Esophagus muscularis mucosa (tissue), 4 donors: Measurements from ENCODE around the gene GID4. TPM values are rescaled to one million over a fixed set of nuclear protein-coding genes. Genes with fewer than 3 reads are reported as not detected.

ENCODE experiments used
- DNase-seq: peaks from one replicate; pipeline ENCODE4 v3.0.0-alpha.2; 2017; ENCODE audit errors: extremely low spot score
- H3K27ac ChIP-seq, 4 donors: fragments of 200-600 bp; sonication (generic); replicated peaks in 1 of 4; 1 replicate in 3 of 4; 2 replicates in 1 of 4; pipeline ENCODE4 v1.5.1; 2016 to 2019; ENCODE audit warnings: mild to moderate bottlenecking in 1 of 4
- H3K27me3 ChIP-seq, 4 donors: fragments of 200-600 bp; sonication (generic); one replicate each; pipeline versions ENCODE4 v1.5.1 to v1.6.0; 2016 to 2019
- H3K36me3 ChIP-seq, 4 donors: fragments of 200-600 bp; sonication (generic); one replicate each; pipeline ENCODE4 v1.5.1; 2016 to 2019
- H3K4me1 ChIP-seq, 4 donors: fragments of 200-600 bp; sonication (generic); one replicate each; pipeline ENCODE4 v1.5.1; 2016 to 2019
- H3K4me3 ChIP-seq, 4 donors: fragments of 200-600 bp; sonication (generic); 1 replicate in 2 of 4; 2 replicates in 2 of 4; pipeline ENCODE4 v1.5.1; 2016 to 2019; ENCODE audit warnings: mild to moderate bottlenecking in 4 of 4, moderate library complexity in 1 of 4
- H3K9me3 ChIP-seq, 4 donors: fragments of 200-600 bp; sonication (generic); 1 replicate in 3 of 4; 2 replicates in 1 of 4; pipeline ENCODE4 v1.5.1; 2016 to 2019
- EP300 ChIP-seq: sonication (generic); formaldehyde crosslinking; IDR thresholded peaks from one replicate; pipeline ENCODE4 v1.6.1; 2017; ENCODE audit warnings: antibody characterized with exemption
- POLR2A ChIP-seq: fragments of 450-650 bp; IDR thresholded peaks from one replicate; pipeline ENCODE4 v1.6.1; 2017; ENCODE audit warnings: antibody characterized with exemption, moderate library complexity, mild to moderate bottlenecking, low read depth
- POLR2AphosphoS5 ChIP-seq, 2 donors: sonication (generic); formaldehyde crosslinking; IDR thresholded peaks; one replicate each; pipeline ENCODE4 v1.6.1; 2017; ENCODE audit warnings: antibody characterized with exemption in 2 of 2
- WGBS: methylation state at CpG from one replicate; pipeline ENCODE4 v1.1.5; 2018; 5-methylcytosine and 5-hydroxymethylcytosine counted together
- intact Hi-C: fragments of 100-400 bp; cut with DNase I; formaldehyde crosslinking; loops from one replicate; pipeline ENCODE4 v1.15.1; 2023
- total RNA-seq, 4 donors: library from RNA; depleted of rRNA; stranded (reverse); fragments of >200 nt; gene quantifications; one replicate each; pipeline versions ENCODE4 v1.1.0 to v1.2.1, GENCODE V29; 2016
- TF ChIP-seq, protein P1 (sequence below), 3 experiments: fragments of 200-600 bp in 2 of 3; fragments of 450-650 bp in 1 of 3; sonication (generic) in 2 of 3; IDR thresholded peaks; one replicate each; pipeline ENCODE4 v1.5.1; 2017 to 2019; ENCODE audit warnings: antibody characterized with exemption in 3 of 3, mild to moderate bottlenecking in 2 of 3, moderate library complexity in 1 of 3

Gene GID4
- total RNA-seq, 4 donors from 2014 or later: 33.1 to 39.8 (median 34.4) TPM

DNA sequence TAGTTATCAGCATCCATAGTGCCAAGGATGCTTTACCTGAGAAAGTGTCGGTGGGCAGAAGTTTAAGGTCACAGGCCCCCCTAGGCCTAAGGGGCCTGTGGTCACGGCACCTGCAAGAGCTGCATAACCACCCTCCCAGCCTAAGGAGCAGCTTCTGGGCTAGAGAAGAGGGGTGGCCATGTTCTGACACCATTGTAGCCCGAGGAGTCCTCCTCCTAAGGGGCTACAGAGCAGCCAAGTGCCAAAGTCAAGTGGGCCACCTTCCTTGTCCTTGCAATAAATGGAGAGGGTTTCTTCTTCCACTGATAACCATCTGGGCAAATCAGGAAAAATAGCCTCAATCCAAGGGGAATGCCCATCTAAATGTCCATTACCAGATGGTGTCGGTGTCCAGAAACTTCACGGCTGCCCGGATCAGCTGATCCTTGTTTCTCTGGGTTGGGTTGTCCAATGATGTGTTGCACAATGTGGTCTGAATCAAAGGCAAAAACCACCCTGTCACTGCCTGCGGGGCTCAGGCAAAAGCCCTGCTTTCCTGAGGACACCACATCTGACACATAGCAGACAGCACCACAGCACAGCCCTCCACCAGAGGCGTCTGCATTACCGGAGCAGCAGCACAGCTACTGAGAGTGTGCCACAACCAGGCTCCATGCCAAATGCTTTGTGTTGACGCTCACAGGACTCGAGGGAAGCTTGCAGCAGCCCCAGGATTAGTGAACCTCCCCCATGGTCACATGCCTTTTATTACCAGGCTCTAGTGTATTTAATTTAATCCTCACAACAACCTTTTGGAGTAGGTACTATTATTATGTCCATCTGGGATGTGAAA lies 13.0 kb upstream of the GID4 start:
- no peaks in the 10 kb centered on the region for H3K27me3 ChIP-seq
- H3K9me3 ChIP-seq: no peaks in the 10 kb centered on the region
- no peak overlapping the region for H3K4me3 ChIP-seq
- peaks cover 0 to 7% (median 0%) of the 10 kb centered on the region in 4 donors for H3K4me1 ChIP-seq
- 52% methylated on average over 5 of the region's 11 CpGs for WGBS
- no peak for DNase-seq
- no peak overlapping the region for H3K27ac ChIP-seq
- TF ChIP-seq, protein P1, sequence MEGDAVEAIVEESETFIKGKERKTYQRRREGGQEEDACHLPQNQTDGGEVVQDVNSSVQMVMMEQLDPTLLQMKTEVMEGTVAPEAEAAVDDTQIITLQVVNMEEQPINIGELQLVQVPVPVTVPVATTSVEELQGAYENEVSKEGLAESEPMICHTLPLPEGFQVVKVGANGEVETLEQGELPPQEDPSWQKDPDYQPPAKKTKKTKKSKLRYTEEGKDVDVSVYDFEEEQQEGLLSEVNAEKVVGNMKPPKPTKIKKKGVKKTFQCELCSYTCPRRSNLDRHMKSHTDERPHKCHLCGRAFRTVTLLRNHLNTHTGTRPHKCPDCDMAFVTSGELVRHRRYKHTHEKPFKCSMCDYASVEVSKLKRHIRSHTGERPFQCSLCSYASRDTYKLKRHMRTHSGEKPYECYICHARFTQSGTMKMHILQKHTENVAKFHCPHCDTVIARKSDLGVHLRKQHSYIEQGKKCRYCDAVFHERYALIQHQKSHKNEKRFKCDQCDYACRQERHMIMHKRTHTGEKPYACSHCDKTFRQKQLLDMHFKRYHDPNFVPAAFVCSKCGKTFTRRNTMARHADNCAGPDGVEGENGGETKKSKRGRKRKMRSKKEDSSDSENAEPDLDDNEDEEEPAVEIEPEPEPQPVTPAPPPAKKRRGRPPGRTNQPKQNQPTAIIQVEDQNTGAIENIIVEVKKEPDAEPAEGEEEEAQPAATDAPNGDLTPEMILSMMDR (IDR thresholded peaks at IDR 0.05): no peak
- TF ChIP-seq POLR2AphosphoS5 (IDR thresholded peaks at IDR 0.05) (no peak), EP300 (no peak), POLR2A (no peak)
- intact Hi-C loops: no loop called here
- peaks cover 0 to 53% (median 19%) of the 10 kb centered on the region in 4 donors for H3K36me3 ChIP-seq

- Histone ChIP-seq H3K36me3 (peaks cover 0 to 46% (median 11%) of the 10 kb centered on the region in 4 donors), H3K4me1 (peaks cover 0 to 14% (median 0%) of the 10 kb centered on the region in 4 donors), H3K27ac (no peak overlapping the region), H3K27me3 (no peaks in the 10 kb centered on the region), H3K9me3 (no peaks in the 10 kb centered on the region), H3K4me3 (no peak overlapping the region)
- intact Hi-C loops: no loop called here
- WGBS: 79% methylated on average over 5 of the region's 6 CpGs
- no peak for DNase-seq
- TF ChIP-seq POLR2A (no peak), POLR2AphosphoS5 (IDR thresholded peaks at IDR 0.05) (no peak), EP300 (no peak)
- TF ChIP-seq, protein P1 (IDR thresholded peaks at IDR 0.05): no peak
These were observed 11.9 kb upstream of the GID4 start for GRCh38 chr17:18027280-18027679.

DNA sequence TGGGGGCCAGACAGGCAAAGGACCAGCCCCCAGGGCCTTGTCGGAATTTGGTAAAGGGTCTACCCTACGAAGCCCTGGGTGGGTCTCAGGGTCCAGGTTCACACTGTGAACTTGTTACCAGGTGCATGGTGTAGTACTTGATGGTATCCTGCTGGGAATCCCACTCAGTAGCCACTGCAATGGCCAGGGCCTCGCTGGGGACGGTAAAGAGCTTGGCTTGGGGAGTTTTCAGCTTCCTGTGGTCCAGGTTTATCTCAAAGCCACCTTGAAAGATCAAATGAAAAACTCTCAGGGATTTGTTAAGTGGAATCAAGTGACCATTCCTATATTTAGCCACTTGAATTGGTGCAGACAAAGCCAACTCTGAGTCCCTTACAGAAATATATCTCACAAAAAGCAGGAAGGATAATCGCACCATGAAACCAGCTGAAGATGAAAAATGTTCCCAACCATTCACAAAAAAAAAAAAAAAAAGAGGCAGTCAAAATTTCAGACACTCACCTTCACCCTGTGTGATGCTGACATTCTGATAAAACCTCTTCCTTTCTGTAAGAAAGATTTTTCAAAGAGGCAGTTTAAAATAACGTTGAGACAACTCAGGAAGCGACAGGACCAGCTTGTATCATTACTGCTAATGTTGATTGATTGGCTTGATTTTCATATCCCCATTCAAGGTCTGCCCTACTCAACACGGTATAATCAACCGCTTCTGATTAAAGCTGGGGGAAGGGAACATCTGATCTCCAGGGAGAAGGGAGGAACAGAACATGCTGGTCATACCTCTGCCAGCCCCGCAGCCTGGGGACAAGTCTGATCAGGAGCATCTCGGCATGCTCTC lies 10.9 kb upstream of the GID4 start:
- DNase-seq: no peak
- no peak overlapping the region for H3K27ac ChIP-seq
- intact Hi-C loops: no loop called here
- H3K4me3 ChIP-seq: no peak overlapping the region
- H3K9me3 ChIP-seq: no peaks in the 10 kb centered on the region
- peaks cover 0 to 46% (median 11%) of the 10 kb centered on the region in 4 donors for H3K36me3 ChIP-seq
- peaks cover 0 to 22% (median 3%) of the 10 kb centered on the region in 4 donors for H3K4me1 ChIP-seq
- no peaks in the 10 kb centered on the region for H3K27me3 ChIP-seq
- TF ChIP-seq EP300 (no peak), POLR2A (no peak), POLR2AphosphoS5 (IDR thresholded peaks at IDR 0.05) (no peak)
- 83% methylated on average over 11 of the region's 11 CpGs for WGBS

DNA sequence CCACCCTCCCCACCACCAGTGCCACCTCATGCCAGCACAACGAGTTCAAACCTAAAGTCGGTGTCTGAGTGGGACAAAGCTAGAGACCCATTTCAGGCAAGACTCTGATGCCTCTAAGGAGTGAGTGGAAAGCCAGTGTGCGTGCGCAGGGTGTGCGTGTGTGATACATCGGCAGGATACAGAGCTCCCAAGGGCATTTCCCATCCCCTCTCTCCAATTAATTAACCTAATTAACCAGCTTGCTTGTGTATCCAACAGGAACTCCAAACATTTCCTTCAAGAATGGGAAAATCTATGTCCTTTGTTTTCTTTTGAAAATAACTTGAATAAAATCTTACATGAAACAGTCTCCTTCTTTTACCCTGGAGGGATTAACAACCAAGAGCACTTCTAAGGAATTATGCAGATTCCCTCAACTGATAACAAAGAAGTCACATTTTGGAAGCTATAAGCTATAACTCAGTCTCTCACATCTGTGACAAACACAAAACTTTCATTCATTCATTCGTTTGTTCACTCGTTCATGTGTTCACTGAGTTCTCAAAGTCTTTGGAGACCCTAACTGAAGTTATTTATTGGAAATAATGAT lies 10.2 kb upstream of the GID4 start:
- intact Hi-C loops: no loop called here
- DNase-seq: no peak
- Histone ChIP-seq H3K27me3 (no peaks in the 10 kb centered on the region), H3K27ac (no peak overlapping the region), H3K36me3 (peaks cover 0 to 39% (median 10%) of the 10 kb centered on the region in 4 donors), H3K9me3 (no peaks in the 10 kb centered on the region), H3K4me1 (peaks cover 0 to 22% (median 3%) of the 10 kb centered on the region in 4 donors), H3K4me3 (no peak overlapping the region)
- 83% methylated on average over 8 of the region's 8 CpGs for WGBS
- TF ChIP-seq, protein P1 (IDR thresholded peaks at IDR 0.05): no peak
- TF ChIP-seq EP300 (no peak), POLR2AphosphoS5 (IDR thresholded peaks at IDR 0.05) (no peak), POLR2A (no peak)
